GM10266 (cell line): ENCODE results near the gene NDNF.

ENCODE experiments used
- DNase-seq: peaks from one replicate; pipeline ENCODE4 v3.0.0; 2012; ENCODE audit errors: extremely low spot score
- CTCF ChIP-seq: IDR thresholded peaks from 2 replicates; pipeline ENCODE4 v1.5.1; 2012; ENCODE audit warnings: mild to moderate bottlenecking, low read depth; ENCODE audit not compliant: control insufficient read depth, insufficient read depth; ENCODE audit errors: missing control alignments

NDNF gene

GRCh38 chr4:121018543-121018942, 53.8 kb downstream of the NDNF start:
- TF ChIP-seq CTCF = no peak
- no peak for DNase-seq

- no peak for DNase-seq
- no peak for TF ChIP-seq CTCF
Observed at GRCh38 chr4:121016611-121017010, 55.7 kb downstream of the NDNF start.

- no peak for TF ChIP-seq CTCF
- DNase-seq = no peak
Observed at GRCh38 chr4:121015421-121015820, 56.9 kb downstream of the NDNF start.

GRCh38 chr4:121014544-121014943, 57.8 kb downstream of the NDNF start:
- TF ChIP-seq CTCF = no peak
- no peak for DNase-seq

- no peak for TF ChIP-seq CTCF
- DNase-seq = no peak
Observed at GRCh38 chr4:121011780-121012340, 60.5 kb downstream of the NDNF start.

- DNase-seq = no peak
- no peak for TF ChIP-seq CTCF
Observed at GRCh38 chr4:121011138-121011537, 61.2 kb downstream of the NDNF start.

GRCh38 chr4:121009578-121010478, 62.5 kb downstream of the NDNF start:
- no peak for TF ChIP-seq CTCF
- no peak for DNase-seq
